K562 (cell line): Measurements from ENCODE around the gene BAG2.
A peak's percentile ranks its signal among the peaks of the same experiment; 100 is the strongest.

Source experiments
- BDP1 ChIP-seq: IDR thresholded peaks from 3 replicates; pipeline ENCODE4 v1.6.1; 2011; ENCODE audit not compliant: insufficient read length, insufficient read depth
- CTCF ChIP-seq, 3 experiments: IDR thresholded peaks in 2 of 3; conservative IDR thresholded peaks in 1 of 3; 2 replicates each; pipeline ENCODE4 v1.5.1; 2011 to 2012; ENCODE audit warnings: low read length in 3 of 3, mild to moderate bottlenecking in 3 of 3, control low read depth in 2 of 3, improper control_type of control experiment in 1 of 3, inconsistent platforms in 1 of 3, low read depth in 1 of 3, mixed read lengths in 1 of 3, moderate library complexity in 1 of 3; ENCODE audit not compliant: insufficient read depth in 2 of 3
- FOXM1 ChIP-seq, 2 experiments: fragments of 450-650 bp in 1 of 2; sonication (generic) in 1 of 2; formaldehyde crosslinking in 1 of 2; IDR thresholded peaks; 2 replicates each; pipeline versions ENCODE4 v1.6.1 to v1.9.0; 2017 to 2022; ENCODE audit warnings: low read depth in 2 of 2, mild to moderate bottlenecking in 2 of 2, missing genetic modification reagents in 1 of 2, moderate library complexity in 1 of 2
- HES1 ChIP-seq: fragments of 450-650 bp; IDR thresholded peaks from 2 replicates; pipeline ENCODE4 v1.6.1; 2016; ENCODE audit warnings: low read depth, mild to moderate bottlenecking, moderate library complexity
- NELFE ChIP-seq: IDR thresholded peaks from 2 replicates; pipeline ENCODE4 v1.6.1; 2011; ENCODE audit warnings: mild to moderate bottlenecking; ENCODE audit not compliant: insufficient read depth, insufficient read length
- POLR2AphosphoS2 ChIP-seq: IDR thresholded peaks from 2 replicates; pipeline ENCODE4 v1.6.1; 2012; ENCODE audit warnings: low read length, improper control_type of control experiment
- POLR2AphosphoS5 ChIP-seq: IDR thresholded peaks from 2 replicates; pipeline ENCODE4 v1.6.1; 2011; ENCODE audit warnings: mild to moderate bottlenecking, low read depth, low read length, moderate library complexity; ENCODE audit not compliant: control insufficient read depth, insufficient read depth
- SFPQ ChIP-seq: fragments of 200-400 bp; formaldehyde crosslinking; IDR thresholded peaks from 2 replicates; pipeline ENCODE4 v1.6.1; 2017; ENCODE audit warnings: mild to moderate bottlenecking, low read depth, low read length, moderate library complexity
- TAF1 ChIP-seq: IDR thresholded peaks from 2 replicates; pipeline ENCODE4 v1.6.1; 2011; ENCODE audit warnings: mild to moderate bottlenecking, low read length, moderate library complexity; ENCODE audit not compliant: insufficient read depth, control insufficient read depth, severe bottlenecking; ENCODE audit errors: extremely low read depth
- TAF7 ChIP-seq: fragments of 450-650 bp; IDR thresholded peaks from 2 replicates; pipeline ENCODE4 v1.6.1; 2016; ENCODE audit warnings: missing genetic modification characterization, missing compliant biosample characterization
- ZNF583 ChIP-seq: fragments of 250-450 bp; sonication (Bioruptor Pico); IDR thresholded peaks from 2 replicates; pipeline ENCODE4 v1.4.0; 2020
- ZNF79 ChIP-seq: fragments of 250-450 bp; sonication (Bioruptor Pico); IDR thresholded peaks from 2 replicates; pipeline ENCODE4 v1.4.0; 2020; ENCODE audit warnings: low read depth, mild to moderate bottlenecking, moderate library complexity

- TF ChIP-seq ZNF583, result no peak
- peak; percentile 20 to 25 (median 20); a peak in 2 of 6 replicates for TF ChIP-seq CTCF (IDR thresholded peaks at IDR 0.05 in 2 of 3, conservative IDR thresholded peaks at IDR 0.05 in 1 of 3; ENCODE audit: insufficient read depth in 2 of 3, low read depth in 1 of 3, low read length in 3 of 3)
- no peak for TF ChIP-seq POLR2AphosphoS5
- TF ChIP-seq POLR2AphosphoS2, result no peak
- TF ChIP-seq HES1, result no peak
- TF ChIP-seq FOXM1 (IDR thresholded peaks at IDR 0.05; ENCODE audit: low read depth), result no peak
- no peak for TF ChIP-seq FOXM1 (CRISPR knock-in tag; IDR thresholded peaks at IDR 0.05; ENCODE audit: low read depth)
- TF ChIP-seq BDP1, result no peak
- no peak for TF ChIP-seq ZNF79 (CRISPR knock-in tag)
- peak; percentile 44 for TF ChIP-seq TAF1
- no peak for TF ChIP-seq SFPQ
- no peak for TF ChIP-seq NELFE
- no peak for TF ChIP-seq TAF7 (tag)
These were observed 49.2 kb downstream of the BAG2 start for GRCh38 chr6:57221191-57221935.
